Left lung (tissue), 10 donors: ENCODE data around the gene DEPDC5. TPM values are rescaled to one million over a fixed set of nuclear protein-coding genes. Genes with fewer than 3 reads are reported as not detected.

ENCODE experiments used
- ATAC-seq: fragments of 200-7000 bp; cut with Tn5 transposase; one replicate; pipeline ENCODE4 v1.9.1; 2020; ENCODE audit warnings: moderate library complexity
- DNase-seq, 4 donors: peaks; one replicate each; pipeline ENCODE4 v3.0.0-alpha.2; 2013 to 2020
- H3K27ac ChIP-seq, 2 donors: fragments of 200-600 bp; sonication (generic) in 1 of 2; one replicate each; pipeline versions ENCODE4 v1.5.0 to v1.8.0; 2020 to 2021
- H3K27me3 ChIP-seq, 2 donors: fragments of 200-600 bp; sonication (generic) in 1 of 2; one replicate each; pipeline versions ENCODE4 v1.5.0 to v1.8.0; 2020 to 2021
- H3K36me3 ChIP-seq, 2 donors: fragments of 200-600 bp; sonication (generic) in 1 of 2; one replicate each; pipeline versions ENCODE4 v1.5.0 to v1.8.0; 2020 to 2021
- H3K4me1 ChIP-seq, 2 donors: fragments of 200-600 bp; one replicate each; pipeline ENCODE4 v1.8.0; 2021
- H3K4me3 ChIP-seq, 2 donors: fragments of 200-600 bp; sonication (generic) in 1 of 2; one replicate each; pipeline versions ENCODE4 v1.5.0 to v1.8.0; 2020 to 2021; ENCODE audit warnings: mild to moderate bottlenecking in 1 of 2
- H3K9me3 ChIP-seq, 2 donors: fragments of 200-600 bp; sonication (generic) in 1 of 2; one replicate each; pipeline versions ENCODE4 v1.5.0 to v1.8.0; 2020 to 2021
- intact Hi-C, 2 donors: fragments of 100-400 bp; cut with DNase I; formaldehyde crosslinking; loops; one replicate each; pipeline versions ENCODE4 v1.11.2 to v1.14.2; 2022
- polyA plus RNA-seq, 6 donors: library from polyadenylated mRNA; unstranded; fragments of 120-200 nt; gene quantifications; one replicate each; pipeline ENCODE4 v1.2.1, GENCODE V29; 2013; ENCODE audit not compliant: insufficient read length in 6 of 6
- total RNA-seq, 2 donors: library from RNA; stranded (reverse); fragmentation: NEBNext Ultra II Directional; extraction: Animal tissue kit (Norgen Biotek cat#: 25700); gene quantifications; one replicate each; pipeline ENCODE4 v1.2.1, GENCODE V29; 2021
- TF ChIP-seq, protein P1 (sequence below), 2 donors: fragments of 200-600 bp; sonication (generic) in 1 of 2; IDR thresholded peaks; one replicate each; pipeline versions ENCODE4 v1.5.0 to v1.8.0; 2021; ENCODE audit warnings: antibody characterized with exemption in 2 of 2
- donor health status: DM: no; HTN: yes; CAD: no.
- donor health status: DM: no; HTN: no; CAD: no.

Gene DEPDC5
- total and polyA plus RNA-seq, 8 donors = 14.9 to 31.1 (median 18.0) TPM

DNA sequence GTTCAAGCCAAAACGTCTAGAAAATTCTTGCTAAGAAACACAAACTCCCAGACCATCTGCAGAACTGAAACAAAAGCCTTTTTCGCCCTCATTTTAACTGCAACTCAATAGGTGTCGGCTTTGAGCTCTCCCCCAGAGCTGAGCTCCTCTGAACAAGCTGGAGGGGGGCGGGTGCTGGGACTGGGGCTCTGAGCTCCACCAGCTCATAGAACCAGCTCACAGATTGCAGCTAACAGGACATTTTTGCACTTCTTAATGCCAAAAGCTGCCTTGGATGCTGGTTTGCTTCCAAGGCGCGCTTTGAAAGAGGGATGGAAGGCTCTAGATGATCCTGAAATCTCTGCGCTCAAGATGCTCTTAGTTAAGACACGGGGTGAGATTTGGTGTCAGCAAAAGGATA is 184.5 kb downstream of the DEPDC5 start:
- H3K9me3 ChIP-seq = no peaks in the 10 kb centered on the region
- no peak overlapping the region for H3K4me3 ChIP-seq
- no peak for ATAC-seq
- TF ChIP-seq, protein P1, sequence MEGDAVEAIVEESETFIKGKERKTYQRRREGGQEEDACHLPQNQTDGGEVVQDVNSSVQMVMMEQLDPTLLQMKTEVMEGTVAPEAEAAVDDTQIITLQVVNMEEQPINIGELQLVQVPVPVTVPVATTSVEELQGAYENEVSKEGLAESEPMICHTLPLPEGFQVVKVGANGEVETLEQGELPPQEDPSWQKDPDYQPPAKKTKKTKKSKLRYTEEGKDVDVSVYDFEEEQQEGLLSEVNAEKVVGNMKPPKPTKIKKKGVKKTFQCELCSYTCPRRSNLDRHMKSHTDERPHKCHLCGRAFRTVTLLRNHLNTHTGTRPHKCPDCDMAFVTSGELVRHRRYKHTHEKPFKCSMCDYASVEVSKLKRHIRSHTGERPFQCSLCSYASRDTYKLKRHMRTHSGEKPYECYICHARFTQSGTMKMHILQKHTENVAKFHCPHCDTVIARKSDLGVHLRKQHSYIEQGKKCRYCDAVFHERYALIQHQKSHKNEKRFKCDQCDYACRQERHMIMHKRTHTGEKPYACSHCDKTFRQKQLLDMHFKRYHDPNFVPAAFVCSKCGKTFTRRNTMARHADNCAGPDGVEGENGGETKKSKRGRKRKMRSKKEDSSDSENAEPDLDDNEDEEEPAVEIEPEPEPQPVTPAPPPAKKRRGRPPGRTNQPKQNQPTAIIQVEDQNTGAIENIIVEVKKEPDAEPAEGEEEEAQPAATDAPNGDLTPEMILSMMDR (IDR thresholded peaks at IDR 0.05) = no peak
- no peaks in the 10 kb centered on the region for H3K27me3 ChIP-seq
- peaks cover 0 to 10% of the 10 kb centered on the region in 2 donors for H3K4me1 ChIP-seq
- H3K27ac ChIP-seq = no peak overlapping the region
- intact Hi-C loops = no loop called here
- DNase-seq = no peak
- no peaks in the 10 kb centered on the region for H3K36me3 ChIP-seq

DNA sequence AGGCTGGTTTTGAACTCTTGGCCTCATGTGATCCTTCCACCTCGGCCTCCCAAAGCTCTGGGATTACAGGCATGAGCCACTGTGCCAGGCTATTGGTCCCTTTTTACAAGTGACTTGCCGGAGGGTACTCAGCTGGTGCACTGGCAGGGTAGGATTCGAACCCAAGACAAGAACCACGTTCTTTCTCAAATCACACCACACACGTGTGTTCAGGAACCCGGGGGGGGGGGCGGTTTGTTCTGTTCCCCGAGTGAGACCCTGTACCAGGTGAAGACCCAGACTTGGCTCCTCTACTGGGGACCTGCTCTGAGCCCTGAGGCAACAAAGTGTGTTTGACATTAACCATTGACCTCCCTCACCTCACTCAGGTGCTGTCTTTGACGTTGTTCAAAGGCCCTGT is 186.7 kb downstream of the DEPDC5 start:
- intact Hi-C loops = no loop called here
- Histone ChIP-seq H3K27ac (no peak overlapping the region), H3K4me3 (no peak overlapping the region), H3K36me3 (no peaks in the 10 kb centered on the region), H3K9me3 (no peaks in the 10 kb centered on the region), H3K4me1 (peaks cover 0 to 19% of the 10 kb centered on the region in 2 donors), H3K27me3 (no peaks in the 10 kb centered on the region)
- DNase-seq = no peak
- ATAC-seq = no peak
- TF ChIP-seq, protein P1 (IDR thresholded peaks at IDR 0.05) = no peak

DNA sequence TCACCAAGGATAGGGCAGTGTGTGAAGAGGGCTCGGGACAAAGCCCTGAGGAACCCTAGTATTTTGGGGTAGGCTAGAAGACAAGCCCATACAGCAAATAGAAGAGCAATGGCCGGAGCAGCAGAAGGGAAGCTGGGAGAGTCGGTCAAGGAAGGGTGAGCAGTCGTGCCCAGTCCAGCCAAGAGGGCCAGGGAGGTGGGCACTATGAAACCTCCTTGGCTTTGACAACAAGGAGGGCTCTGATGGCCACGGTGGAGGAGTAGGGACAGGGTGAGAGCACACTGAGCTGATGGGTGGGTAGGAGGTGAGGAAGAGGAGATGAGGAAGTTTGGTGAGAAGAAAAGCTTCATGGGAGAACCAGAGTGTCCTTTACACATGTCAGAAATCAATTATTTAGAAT is 188.3 kb downstream of the DEPDC5 start:
- H3K27me3 ChIP-seq = no peaks in the 10 kb centered on the region
- intact Hi-C loops = no loop called here
- H3K4me1 ChIP-seq = peaks cover 5 to 30% of the 10 kb centered on the region in 2 donors
- H3K36me3 ChIP-seq = no peaks in the 10 kb centered on the region
- H3K4me3 ChIP-seq = no peak overlapping the region
- H3K27ac ChIP-seq = no peak overlapping the region
- ATAC-seq = no peak
- TF ChIP-seq, protein P1 (IDR thresholded peaks at IDR 0.05) = no peak
- peak in 1 of 4 donors; percentile 22 for DNase-seq
- H3K9me3 ChIP-seq = no peaks in the 10 kb centered on the region

DNA sequence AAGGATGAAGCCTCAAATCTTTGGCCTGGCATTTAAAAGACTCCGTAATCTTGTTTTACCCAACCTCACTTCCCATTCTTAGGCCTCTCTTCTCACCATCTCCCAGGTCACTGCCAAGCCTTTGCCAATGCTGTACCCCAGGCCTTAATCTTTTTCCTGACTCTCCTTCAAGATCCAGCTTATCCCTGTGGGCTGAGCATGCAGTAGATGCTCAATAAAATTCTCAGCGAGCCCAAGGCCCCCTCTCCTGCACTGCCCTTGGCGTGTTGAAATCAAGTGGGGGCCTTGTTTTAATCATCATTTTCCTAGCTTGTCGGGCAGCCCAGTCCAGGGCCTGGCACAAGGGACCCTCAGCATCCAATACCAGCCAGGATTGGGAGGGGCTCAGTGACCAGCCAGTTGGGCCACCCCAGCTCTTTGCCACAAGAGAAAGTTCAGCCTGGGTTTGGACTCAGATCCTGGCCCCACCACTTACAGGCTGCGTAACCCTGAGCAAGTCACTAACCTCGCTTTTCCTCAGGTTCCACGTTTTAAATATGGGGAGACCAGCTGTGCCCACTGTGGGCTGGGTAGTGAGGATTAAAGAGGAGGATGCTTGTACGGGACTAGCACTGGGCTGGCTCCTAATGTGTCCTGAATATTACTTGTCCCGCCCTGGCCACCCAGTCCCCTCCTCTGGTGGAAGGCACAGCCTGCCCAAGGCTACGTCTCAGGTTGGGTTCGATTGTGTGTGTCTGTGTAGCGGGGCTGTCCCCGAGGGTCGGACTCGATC is 189.6 kb downstream of the DEPDC5 start:
- ATAC-seq (no peak), DNase-seq (no peak)
- Histone ChIP-seq H3K9me3 (no peaks in the 10 kb centered on the region), H3K36me3 (peaks cover 0 to 4% of the 10 kb centered on the region in 2 donors), H3K27ac (peak overlapping the region; percentile 96 to 97), H3K27me3 (no peaks in the 10 kb centered on the region), H3K4me3 (peak overlapping the region; percentile 54 to 94), H3K4me1 (peaks cover 8 to 43% of the 10 kb centered on the region in 2 donors)
- intact Hi-C loops = no loop called here
- TF ChIP-seq, protein P1 (IDR thresholded peaks at IDR 0.05) = no peak

DNA sequence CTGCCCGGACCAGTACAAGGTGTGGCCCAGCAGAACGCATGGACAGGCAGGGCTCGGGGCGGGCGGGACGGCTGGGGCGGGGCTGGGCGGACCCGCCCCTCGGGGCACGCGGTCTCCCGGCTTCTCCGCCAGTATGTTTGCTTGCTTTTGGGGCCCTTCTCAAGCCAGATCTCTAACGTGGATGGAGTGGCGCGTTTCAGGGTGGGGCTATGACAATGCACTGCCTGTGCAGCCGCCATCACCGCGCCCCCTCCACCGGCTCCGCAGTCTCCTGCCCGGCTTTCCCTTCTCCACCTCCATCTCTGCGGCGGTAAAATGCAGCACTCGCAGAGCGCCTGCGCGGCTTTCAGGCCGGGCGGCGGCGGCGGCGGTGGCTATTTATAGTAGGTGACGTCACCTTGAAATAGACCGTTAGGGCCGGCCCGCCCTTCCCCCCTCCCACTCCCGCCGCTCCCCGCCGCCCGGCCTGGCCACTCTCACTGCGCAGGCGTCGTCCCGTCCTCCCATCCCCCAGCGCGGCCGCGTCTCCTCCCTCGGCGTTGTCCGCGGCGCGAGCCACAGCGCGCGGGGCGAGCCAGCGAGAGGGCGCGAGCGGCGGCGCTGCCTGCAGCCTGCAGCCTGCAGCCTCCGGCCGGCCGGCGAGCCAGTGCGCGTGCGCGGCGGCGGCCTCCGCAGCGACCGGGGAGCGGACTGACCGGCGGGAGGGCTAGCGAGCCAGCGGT is 190.3 kb downstream of the DEPDC5 start, which contains the start of gene YWHAH:
Gene YWHAH (plus strand): TSS at position 558 of the 722 bp plus-strand sequence. CDS start 199 bp downstream, outside the sequence.
- no peaks in the 10 kb centered on the region for H3K27me3 ChIP-seq
- ATAC-seq (peak; percentile 93), DNase-seq (peak; percentile 95 to 99 (median 97))
- peak within 1 kb of the TSS; percentile 62 to 94 for H3K4me3 ChIP-seq
- no peaks in the 10 kb centered on the region for H3K9me3 ChIP-seq
- H3K36me3 ChIP-seq = peaks cover 0 to 11% of the 10 kb centered on the region in 2 donors
- intact Hi-C loops = no loop called here
- TF ChIP-seq, protein P1 (IDR thresholded peaks at IDR 0.05) = no peak
- peaks cover 8 to 47% of the 10 kb centered on the region in 2 donors for H3K4me1 ChIP-seq
- H3K27ac ChIP-seq = peak within 1 kb of the TSS; percentile 96 to 97
